ENCODE data around the gene SKAP2.

DNA sequence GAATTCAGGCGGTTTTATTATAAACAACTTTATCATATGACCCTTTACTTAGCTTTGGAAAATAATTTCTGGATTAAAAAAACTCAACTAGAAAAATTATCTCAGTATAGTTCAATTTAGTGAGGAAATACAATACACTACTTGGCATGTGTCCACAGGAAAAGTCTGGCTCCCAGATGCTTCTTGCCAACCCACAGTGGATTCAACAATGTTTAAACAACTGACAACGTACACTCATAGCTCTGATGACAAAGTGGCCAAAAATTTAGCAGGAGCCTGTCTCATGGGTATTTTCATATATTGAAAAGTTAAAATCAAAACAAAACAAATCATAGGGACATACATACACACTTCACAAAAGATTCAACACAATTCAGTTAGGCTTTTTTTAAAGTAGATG, 158.8 kb downstream of the SKAP2 start:
- no peak for TF ChIP-seq CREB1 (IDR thresholded peaks at IDR 0.05; ENCODE audit: low read depth)
- TF ChIP-seq RAD21 (IDR thresholded peaks at IDR 0.05; ENCODE audit: insufficient read depth, low read depth, low read length), result no peak
- TF ChIP-seq TCF12 (IDR thresholded peaks at IDR 0.05; ENCODE audit: low read depth, low read length), result no peak
- TF ChIP-seq POLR2AphosphoS5 (IDR thresholded peaks at IDR 0.05; ENCODE audit: low read length), result no peak
- TF ChIP-seq POLR2A (IDR thresholded peaks at IDR 0.05; ENCODE audit: low read depth, low read length), result no peak
- no peak for TF ChIP-seq JUND (IDR thresholded peaks at IDR 0.05; ENCODE audit: low read depth, low read length)
- TF ChIP-seq TAF1 (IDR thresholded peaks at IDR 0.05; ENCODE audit: borderline replicate concordance, low read depth, low read length), result no peak
- TF ChIP-seq SPI1 (IDR thresholded peaks at IDR 0.05; ENCODE audit: borderline replicate concordance, insufficient read depth, low read depth, low read length), result no peak
- no peak for TF ChIP-seq NRF1 (conservative IDR thresholded peaks at IDR 0.05; ENCODE audit: low read depth, low read length)
- no peak for TF ChIP-seq YY1 (IDR thresholded peaks at IDR 0.05; ENCODE audit: low read depth, low read length)
- TF ChIP-seq CTCF (IDR thresholded peaks at IDR 0.05 in 2 of 3, conservative IDR thresholded peaks at IDR 0.05 in 1 of 3; ENCODE audit: control insufficient read depth in 2 of 3, extremely low read depth in 1 of 3, insufficient read depth in 1 of 3, low read depth in 3 of 3, low read length in 3 of 3), result no peak
- TF ChIP-seq, protein P1, sequence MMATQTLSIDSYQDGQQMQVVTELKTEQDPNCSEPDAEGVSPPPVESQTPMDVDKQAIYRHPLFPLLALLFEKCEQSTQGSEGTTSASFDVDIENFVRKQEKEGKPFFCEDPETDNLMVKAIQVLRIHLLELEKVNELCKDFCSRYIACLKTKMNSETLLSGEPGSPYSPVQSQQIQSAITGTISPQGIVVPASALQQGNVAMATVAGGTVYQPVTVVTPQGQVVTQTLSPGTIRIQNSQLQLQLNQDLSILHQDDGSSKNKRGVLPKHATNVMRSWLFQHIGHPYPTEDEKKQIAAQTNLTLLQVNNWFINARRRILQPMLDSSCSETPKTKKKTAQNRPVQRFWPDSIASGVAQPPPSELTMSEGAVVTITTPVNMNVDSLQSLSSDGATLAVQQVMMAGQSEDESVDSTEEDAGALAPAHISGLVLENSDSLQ (IDR thresholded peaks at IDR 0.05), result no peak
- TF ChIP-seq ESRRA (IDR thresholded peaks at IDR 0.05; ENCODE audit: low read length), result no peak
- no peak for TF ChIP-seq TARDBP (IDR thresholded peaks at IDR 0.05; ENCODE audit: borderline replicate concordance)

All from GM12878 (cell line).